Hepatocyte (in vitro differentiated cells): ENCODE measurements around the gene KLHL36. TPM values are rescaled to one million over a fixed set of nuclear protein-coding genes. Genes with fewer than 3 reads are reported as not detected.

Source experiments
- DNase-seq: peaks from one replicate; pipeline ENCODE4 v3.0.0-alpha.2; 2016; ENCODE audit warnings: low spot score
- H2AFZ ChIP-seq: fragments of 200-600 bp; sonication (generic); 2 replicates; pipeline ENCODE4 v1.6.0; 2016; ENCODE audit warnings: antibody characterized with exemption, mild to moderate bottlenecking
- H3K27ac ChIP-seq: fragments of 200-600 bp; sonication (generic); 2 replicates; pipeline ENCODE4 v1.5.1; 2016; ENCODE audit warnings: mild to moderate bottlenecking
- H3K27me3 ChIP-seq: fragments of 200-600 bp; sonication (generic); 2 replicates; pipeline ENCODE4 v1.6.1; 2016
- H3K36me3 ChIP-seq: fragments of 200-600 bp; sonication (generic); replicated peaks from 2 replicates; pipeline ENCODE4 v1.5.1; 2016; ENCODE audit warnings: low read depth; ENCODE audit not compliant: insufficient read depth
- H3K4me1 ChIP-seq: fragments of 200-600 bp; sonication (generic); 2 replicates; pipeline ENCODE4 v1.5.1; 2016; ENCODE audit warnings: mild to moderate bottlenecking, moderate library complexity; ENCODE audit not compliant: insufficient read depth
- H3K4me2 ChIP-seq: fragments of 200-600 bp; sonication (generic); 2 replicates; pipeline ENCODE4 v1.6.0; 2016
- H3K4me3 ChIP-seq: fragments of 200-600 bp; sonication (generic); 2 replicates; pipeline ENCODE4 v1.5.1; 2016; ENCODE audit warnings: mild to moderate bottlenecking
- H3K79me2 ChIP-seq: fragments of 200-600 bp; sonication (generic); 2 replicates; pipeline ENCODE4 v1.6.0; 2017; ENCODE audit warnings: mild to moderate bottlenecking
- H3K9me2 ChIP-seq: fragments of 200-600 bp; sonication (generic); replicated peaks from 2 replicates; pipeline ENCODE4 v1.6.0; 2017; ENCODE audit warnings: mild to moderate bottlenecking; ENCODE audit not compliant: insufficient read depth
- H3K9me3 ChIP-seq: fragments of 200-600 bp; sonication (generic); 2 replicates; pipeline ENCODE4 v1.5.1; 2016; ENCODE audit warnings: low read depth, mild to moderate bottlenecking
- H4K20me1 ChIP-seq: fragments of 200-600 bp; sonication (generic); 2 replicates; pipeline ENCODE4 v1.6.0; 2016; ENCODE audit warnings: mild to moderate bottlenecking; ENCODE audit not compliant: insufficient read depth, poor library complexity, severe bottlenecking
- EZH2 ChIP-seq: fragments of 200-600 bp; sonication (generic); IDR thresholded peaks from 2 replicates; pipeline ENCODE4 v1.6.1; 2016; ENCODE audit warnings: antibody characterized with exemption, mild to moderate bottlenecking, borderline replicate concordance
- EZH2phosphoT487 ChIP-seq: fragments of 200-600 bp; sonication (generic); IDR thresholded peaks from one replicate; pipeline ENCODE4 v1.6.1; 2018; ENCODE audit warnings: antibody characterized with exemption, mild to moderate bottlenecking, low read depth, moderate library complexity; ENCODE audit not compliant: unreplicated experiment, severe bottlenecking
- WGBS: methylation state at CpG from one replicate; pipeline ENCODE4 v1.1.6; 2016; ENCODE audit warnings: low lambda C conversion rate; ENCODE audit errors: missing lambda C conversion rate; 5-methylcytosine and 5-hydroxymethylcytosine counted together
- polyA plus RNA-seq: library from polyadenylated mRNA; unstranded; fragments of >200 nt; fragmentation: Nextera tagmentation; extraction: Ambion mirVana; gene quantifications from 2 replicates; pipeline ENCODE4 v1.2.1, GENCODE V29; 2016
- total RNA-seq: library from RNA; depleted of rRNA; stranded (reverse); fragments of >200 nt; gene quantifications from 2 replicates; pipeline ENCODE4 v1.2.3, GENCODE V29; 2014
- TF ChIP-seq, protein P1 (sequence below): fragments of 200-600 bp; sonication (generic); IDR thresholded peaks from 2 replicates; pipeline ENCODE4 v1.5.1; 2016; ENCODE audit warnings: antibody characterized with exemption, mild to moderate bottlenecking; ENCODE audit not compliant: poor library complexity

Gene KLHL36
- total and polyA plus RNA-seq, 2 experiments from 2014 or later: 24.4 to 50.5 TPM

DNA sequence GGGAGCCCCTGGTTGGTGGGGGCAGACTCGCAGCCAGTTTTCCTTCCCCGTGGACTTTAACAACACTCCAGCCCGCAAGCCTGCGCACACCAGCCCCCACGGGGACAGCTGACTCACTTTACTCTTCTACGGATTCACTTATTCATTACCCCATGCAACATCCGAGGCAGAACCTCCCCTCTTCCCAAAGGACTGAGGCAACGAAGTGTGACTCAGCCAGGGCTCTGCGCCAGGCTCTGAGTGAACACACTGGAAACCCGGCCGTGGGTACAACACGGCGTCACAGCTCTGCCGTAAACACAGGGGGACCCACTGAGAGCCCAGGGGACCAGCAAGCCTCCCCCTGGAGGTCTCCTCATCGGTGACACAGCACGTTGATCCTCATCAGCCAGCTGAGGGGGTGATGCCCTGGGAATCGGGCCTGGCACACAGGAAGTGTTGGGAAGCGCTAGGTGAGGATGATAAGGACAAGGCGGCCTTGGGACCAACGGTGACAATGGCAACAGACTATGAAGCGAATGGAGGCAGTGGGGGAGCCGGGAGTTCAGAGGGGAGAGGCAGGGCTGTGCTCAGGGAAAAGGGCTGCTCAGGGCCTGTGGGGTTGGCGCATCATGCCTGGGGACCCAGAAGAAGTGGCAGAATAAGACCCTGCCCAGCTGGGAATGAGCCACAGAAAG is 45.0 kb upstream of the KLHL36 start:
- no peak overlapping the region for H2AFZ ChIP-seq
- TF ChIP-seq EZH2: no peak
- no peak for TF ChIP-seq EZH2phosphoT487
- TF ChIP-seq, protein P1, sequence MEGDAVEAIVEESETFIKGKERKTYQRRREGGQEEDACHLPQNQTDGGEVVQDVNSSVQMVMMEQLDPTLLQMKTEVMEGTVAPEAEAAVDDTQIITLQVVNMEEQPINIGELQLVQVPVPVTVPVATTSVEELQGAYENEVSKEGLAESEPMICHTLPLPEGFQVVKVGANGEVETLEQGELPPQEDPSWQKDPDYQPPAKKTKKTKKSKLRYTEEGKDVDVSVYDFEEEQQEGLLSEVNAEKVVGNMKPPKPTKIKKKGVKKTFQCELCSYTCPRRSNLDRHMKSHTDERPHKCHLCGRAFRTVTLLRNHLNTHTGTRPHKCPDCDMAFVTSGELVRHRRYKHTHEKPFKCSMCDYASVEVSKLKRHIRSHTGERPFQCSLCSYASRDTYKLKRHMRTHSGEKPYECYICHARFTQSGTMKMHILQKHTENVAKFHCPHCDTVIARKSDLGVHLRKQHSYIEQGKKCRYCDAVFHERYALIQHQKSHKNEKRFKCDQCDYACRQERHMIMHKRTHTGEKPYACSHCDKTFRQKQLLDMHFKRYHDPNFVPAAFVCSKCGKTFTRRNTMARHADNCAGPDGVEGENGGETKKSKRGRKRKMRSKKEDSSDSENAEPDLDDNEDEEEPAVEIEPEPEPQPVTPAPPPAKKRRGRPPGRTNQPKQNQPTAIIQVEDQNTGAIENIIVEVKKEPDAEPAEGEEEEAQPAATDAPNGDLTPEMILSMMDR: no peak
- H3K4me3 ChIP-seq: no peak overlapping the region
- H4K20me1 ChIP-seq: no peaks in the 10 kb centered on the region
- no peaks in the 10 kb centered on the region for H3K9me3 ChIP-seq
- no peaks in the 10 kb centered on the region for H3K27me3 ChIP-seq
- peaks cover 37% of the 10 kb centered on the region for H3K4me1 ChIP-seq
- peaks cover 37% of the 10 kb centered on the region for H3K79me2 ChIP-seq
- no peaks in the 10 kb centered on the region for H3K36me3 ChIP-seq
- H3K4me2 ChIP-seq: no peak overlapping the region
- peak overlapping the region; percentile 66 for H3K27ac ChIP-seq
- peak; percentile 61 for DNase-seq
- 83% methylated on average over 22 of the region's 23 CpGs for WGBS
- H3K9me2 ChIP-seq: no peaks in the 10 kb centered on the region

DNA sequence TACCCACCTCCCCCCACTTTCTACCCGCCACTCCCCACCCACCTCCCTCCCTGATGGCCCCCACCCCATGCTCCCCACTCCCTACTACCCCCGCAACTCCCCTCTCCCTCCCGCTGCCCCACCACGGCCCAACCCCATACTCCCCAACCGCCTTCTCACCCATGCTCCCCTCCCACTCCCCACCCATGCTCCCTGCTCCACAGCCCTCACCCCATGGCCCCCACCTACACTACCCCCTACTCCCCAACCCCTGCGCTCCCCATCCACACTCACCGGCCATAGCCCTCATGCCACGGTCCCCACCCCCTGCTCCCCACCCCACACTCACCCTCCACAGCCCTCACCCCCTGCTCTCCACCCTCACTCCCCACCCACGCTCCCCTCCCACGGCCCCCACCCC is 44.4 kb upstream of the KLHL36 start:
- Histone ChIP-seq H2AFZ (no peak overlapping the region), H3K36me3 (no peaks in the 10 kb centered on the region), H3K79me2 (peaks cover 37% of the 10 kb centered on the region), H4K20me1 (no peaks in the 10 kb centered on the region), H3K4me1 (peaks cover 31% of the 10 kb centered on the region), H3K9me2 (no peaks in the 10 kb centered on the region), H3K9me3 (no peaks in the 10 kb centered on the region), H3K4me3 (no peak overlapping the region), H3K4me2 (no peak overlapping the region), H3K27ac (no peak overlapping the region), H3K27me3 (no peaks in the 10 kb centered on the region)
- no peak for DNase-seq
- 100% methylated on average over 2 of the region's 10 CpGs for WGBS
- TF ChIP-seq EZH2phosphoT487: no peak

DNA sequence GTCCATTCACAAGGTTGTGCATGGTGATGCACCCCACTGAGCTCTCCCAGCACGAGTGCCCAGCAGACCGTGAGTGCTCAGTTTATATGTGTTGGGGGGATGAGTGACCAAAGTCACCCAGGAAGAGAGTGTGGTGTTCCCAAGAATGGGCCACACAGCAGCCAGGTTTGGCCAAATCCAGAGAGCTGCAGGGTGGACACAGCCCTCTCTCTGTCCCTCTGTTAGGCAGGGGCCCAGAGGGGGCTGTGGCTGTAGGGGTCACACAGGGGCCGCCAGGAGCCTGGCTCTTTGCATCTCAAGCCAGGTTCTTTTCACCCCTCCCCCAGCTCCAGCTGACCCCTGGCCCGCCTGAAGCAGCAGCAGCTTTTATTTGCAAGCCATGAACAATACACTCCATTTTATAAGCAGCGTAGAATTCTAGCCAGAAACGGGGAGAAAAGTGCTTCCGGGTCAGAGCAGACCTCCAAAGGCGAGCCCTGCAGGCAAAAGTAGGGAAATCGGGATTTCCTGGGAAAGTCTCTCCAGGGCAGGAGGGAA is 43.8 kb upstream of the KLHL36 start:
- Histone ChIP-seq H3K9me3 (no peaks in the 10 kb centered on the region), H2AFZ (no peak overlapping the region), H3K79me2 (peaks cover 40% of the 10 kb centered on the region), H3K36me3 (no peaks in the 10 kb centered on the region), H3K4me2 (no peak overlapping the region), H4K20me1 (no peaks in the 10 kb centered on the region), H3K4me1 (peaks cover 25% of the 10 kb centered on the region), H3K4me3 (no peak overlapping the region), H3K27ac (no peak overlapping the region), H3K27me3 (no peaks in the 10 kb centered on the region), H3K9me2 (no peaks in the 10 kb centered on the region)
- DNase-seq: no peak
- TF ChIP-seq, protein P1: no peak
- TF ChIP-seq EZH2 (no peak), EZH2phosphoT487 (no peak)
- 58% methylated on average over 9 of the region's 9 CpGs for WGBS

DNA sequence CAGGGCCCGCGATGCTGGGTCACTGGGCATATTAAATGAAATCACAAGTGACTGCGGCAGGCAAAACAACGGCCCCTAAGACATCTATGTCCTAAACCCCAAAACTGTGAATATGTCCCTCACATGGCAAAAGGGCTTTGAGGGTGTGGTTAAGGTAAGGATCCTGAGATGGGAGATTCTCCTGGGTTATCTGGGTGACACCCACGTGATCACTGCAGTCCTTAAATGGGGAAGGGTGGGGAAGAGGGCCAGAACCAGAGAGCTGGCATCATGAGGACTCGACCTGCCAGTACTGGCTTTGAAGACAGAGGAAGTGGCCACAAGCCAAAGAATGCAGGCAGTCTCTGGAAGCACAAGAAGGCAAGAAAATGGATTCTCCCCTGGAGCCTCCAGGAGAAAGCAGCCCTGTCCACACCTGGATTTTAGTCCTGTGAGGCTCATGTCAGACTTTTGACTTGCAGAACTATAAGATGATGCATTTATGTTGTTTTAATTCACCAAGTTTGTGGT is 42.9 kb upstream of the KLHL36 start:
- 96% methylated on average over 6 of the region's 6 CpGs for WGBS
- H2AFZ ChIP-seq: no peak overlapping the region
- no peak for TF ChIP-seq EZH2
- TF ChIP-seq, protein P1: no peak
- no peak for TF ChIP-seq EZH2phosphoT487
- no peaks in the 10 kb centered on the region for H3K9me2 ChIP-seq
- DNase-seq: no peak
- H3K4me2 ChIP-seq: no peak overlapping the region
- no peaks in the 10 kb centered on the region for H3K27me3 ChIP-seq
- H3K79me2 ChIP-seq: peaks cover 42% of the 10 kb centered on the region
- no peaks in the 10 kb centered on the region for H3K9me3 ChIP-seq
- no peaks in the 10 kb centered on the region for H4K20me1 ChIP-seq
- peaks cover 16% of the 10 kb centered on the region for H3K4me1 ChIP-seq
- no peak overlapping the region for H3K4me3 ChIP-seq
- no peak overlapping the region for H3K27ac ChIP-seq
- no peaks in the 10 kb centered on the region for H3K36me3 ChIP-seq
